Measurements from ENCODE around the gene MICA. TPM values are rescaled to one million over a fixed set of nuclear protein-coding genes. Genes with fewer than 3 reads are reported as not detected.
A peak's percentile ranks its signal among the peaks of the same experiment; 100 is the strongest.
"Not testable (repeated sequence)": the region's sequence is repeated elsewhere in the genome, so short reads cannot be mapped to it uniquely, and the experiment has no call there.

MICA gene
- total RNA-seq, 1 experiment from 2014 or later = 35.0 TPM

GRCh38 chr6:31374118-31374517 lies 29.3 kb upstream of the MICA start:
- H3K4me3 ChIP-seq (ENCODE audit: low read length); H3K36me3 ChIP-seq (ENCODE audit: low read depth, low read length); H3F3A ChIP-seq (ENCODE audit: low read length, unreplicated experiment); ATAC-seq; BruUV-seq (replicated peaks); H3K9ac ChIP-seq (ENCODE audit: low read length); DNase-seq; H4K20me1 ChIP-seq (ENCODE audit: low read length); POLR2A ChIA-PET (ENCODE audit: unreplicated experiment); intact Hi-C loops (cut with micrococcal nuclease); H3K4me2 ChIP-seq (ENCODE audit: low read length); H3K27ac ChIP-seq (ENCODE audit: low read length); H3K4me1 ChIP-seq (ENCODE audit: insufficient read depth, low read length); H3K79me2 ChIP-seq (ENCODE audit: low read length); H2AFZ ChIP-seq (ENCODE audit: low read length); CTCF ChIA-PET; H3K9me2 ChIP-seq (replicated peaks; ENCODE audit: low read length): not testable (repeated sequence)
- TF ChIP-seq CTCF (conservative IDR thresholded peaks at IDR 0.05; ENCODE audit: low read depth, low read length) = 0 out of 2 replicates have a peak, but pooled peaks have one; percentile 18
- Histone ChIP-seq H3K9me3 (ENCODE audit: low read length) (peaks cover 10% of the 10 kb centered on the region; the same call in 1 of the 2 replicates), H3K27me3 (ENCODE audit: low read length) (peaks cover 17% of the 10 kb centered on the region)

GRCh38 chr6:31375699-31376098 lies 27.7 kb upstream of the MICA start:
- ChIA-PET CTCF (no interaction called here), POLR2A (ENCODE audit: unreplicated experiment) (no interaction called here)
- Histone ChIP-seq H3K36me3 (ENCODE audit: low read depth, low read length) (peaks cover 2% of the 10 kb centered on the region; the same call in 1 of the 2 replicates), H3K4me2 (ENCODE audit: low read length) (no peak overlapping the region), H3K4me3 (ENCODE audit: low read length) (no peak overlapping the region), H3K27ac (ENCODE audit: low read length) (no peak overlapping the region), H2AFZ (ENCODE audit: low read length) (no peak overlapping the region), H3K9me2 (replicated peaks; ENCODE audit: low read length) (no peaks in the 10 kb centered on the region), H3K9me3 (ENCODE audit: low read length) (peaks cover 10% of the 10 kb centered on the region; the same call in 1 of the 2 replicates), H3K9ac (ENCODE audit: low read length) (no peak overlapping the region), H3K27me3 (ENCODE audit: low read length) (peaks cover 6% of the 10 kb centered on the region; the same call in 1 of the 2 replicates), H3F3A (ENCODE audit: low read length, unreplicated experiment) (no peaks in the 10 kb centered on the region), H3K79me2 (ENCODE audit: low read length) (no peaks in the 10 kb centered on the region), H3K4me1 (ENCODE audit: insufficient read depth, low read length) (peaks cover 10% of the 10 kb centered on the region), H4K20me1 (ENCODE audit: low read length) (no peaks in the 10 kb centered on the region)
- intact Hi-C loops (cut with micrococcal nuclease) = no loop called here
- DNase-seq (no peak), ATAC-seq (no peak)
- TF ChIP-seq EZH2 (IDR thresholded peaks at IDR 0.05; ENCODE audit: low read length, unreplicated experiment) (no peak), CTCF (conservative IDR thresholded peaks at IDR 0.05; ENCODE audit: low read depth, low read length) (no peak), EZH2phosphoT487 (IDR thresholded peaks at IDR 0.05; ENCODE audit: borderline replicate concordance, low read length) (no peak)
- BruUV-seq (replicated peaks) = no TSS peak

GRCh38 chr6:31377029-31377428 lies 26.4 kb upstream of the MICA start:
- no peaks in the 10 kb centered on the region for H4K20me1 ChIP-seq (ENCODE audit: low read length)
- H3K79me2 ChIP-seq (ENCODE audit: low read length) = no peaks in the 10 kb centered on the region
- no peak overlapping the region for H3K27ac ChIP-seq (ENCODE audit: low read length)
- peaks cover 6% of the 10 kb centered on the region; the same call in 1 of the 2 replicates for H3K27me3 ChIP-seq (ENCODE audit: low read length)
- no peak overlapping the region for H3K4me3 ChIP-seq (ENCODE audit: low read length)
- DNase-seq (no peak), ATAC-seq (no peak)
- peaks cover 8% of the 10 kb centered on the region; the same call in 1 of the 2 replicates for H3K9me3 ChIP-seq (ENCODE audit: low read length)
- no peaks in the 10 kb centered on the region for H3F3A ChIP-seq (ENCODE audit: low read length, unreplicated experiment)
- peaks cover 10% of the 10 kb centered on the region for H3K4me1 ChIP-seq (ENCODE audit: insufficient read depth, low read length)
- ChIA-PET CTCF (no interaction called here), POLR2A (ENCODE audit: unreplicated experiment) (no interaction called here)
- intact Hi-C loops (cut with micrococcal nuclease) = no loop called here
- H3K9ac ChIP-seq (ENCODE audit: low read length) = no peak overlapping the region
- peaks cover under 1% of the 10 kb centered on the region; the same call in 1 of the 2 replicates for H3K36me3 ChIP-seq (ENCODE audit: low read depth, low read length)
- BruUV-seq (replicated peaks) = no TSS peak
- no peak overlapping the region for H3K4me2 ChIP-seq (ENCODE audit: low read length)
- TF ChIP-seq CTCF (conservative IDR thresholded peaks at IDR 0.05; ENCODE audit: low read depth, low read length) (no peak), EZH2phosphoT487 (IDR thresholded peaks at IDR 0.05; ENCODE audit: borderline replicate concordance, low read length) (no peak), EZH2 (IDR thresholded peaks at IDR 0.05; ENCODE audit: low read length, unreplicated experiment) (no peak)
- H2AFZ ChIP-seq (ENCODE audit: low read length) = no peak overlapping the region
- H3K9me2 ChIP-seq (replicated peaks; ENCODE audit: low read length) = no peaks in the 10 kb centered on the region
